ENCODE measurements around the gene ADARB2. TPM values are rescaled to one million over a fixed set of nuclear protein-coding genes. Genes with fewer than 3 reads are reported as not detected.

ADARB2 gene
- total and polyA plus RNA-seq, 2 donors (not counting 1 experiment from before 2014, with no cell fraction given): not detected

DNA sequence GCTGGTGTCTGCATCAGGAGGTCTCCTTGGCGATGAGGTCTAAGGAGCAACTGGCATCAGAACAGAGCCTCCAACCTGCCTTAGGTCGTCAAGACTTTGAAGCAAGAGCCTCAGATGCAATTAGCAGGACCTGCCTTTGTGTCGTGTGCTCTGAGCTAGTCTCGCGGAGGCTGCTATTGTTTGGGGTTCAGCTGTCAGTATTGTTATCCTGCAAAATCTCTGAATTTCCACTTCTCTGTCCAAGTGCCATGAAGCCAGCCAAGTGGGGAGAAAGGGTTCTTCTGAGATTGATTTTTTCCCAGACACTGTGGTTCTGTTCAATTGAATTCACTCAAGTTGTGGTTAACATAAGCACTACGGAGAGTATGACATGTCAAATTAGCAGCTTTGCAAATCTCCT is 78.7 kb downstream of the ADARB2 start:
- no peak overlapping the region for H3K27ac ChIP-seq (ENCODE audit: insufficient read depth, low read length)
- no peaks in the 10 kb centered on the region for H3K9me3 ChIP-seq (ENCODE audit: control insufficient read depth, insufficient read depth, low read depth, low read length)
- H3K4me2 ChIP-seq (ENCODE audit: extremely low read depth, insufficient read depth, low read length): no peak overlapping the region
- DNase-seq (ENCODE audit: low read depth in 2 of 2): no peak
- H3K79me2 ChIP-seq (ENCODE audit: control insufficient read depth, insufficient read depth, low read length): no peaks in the 10 kb centered on the region
- no peak for TF ChIP-seq EZH2 (IDR thresholded peaks at IDR 0.05; ENCODE audit: low read length, missing control alignments)
- TF ChIP-seq, protein P1, sequence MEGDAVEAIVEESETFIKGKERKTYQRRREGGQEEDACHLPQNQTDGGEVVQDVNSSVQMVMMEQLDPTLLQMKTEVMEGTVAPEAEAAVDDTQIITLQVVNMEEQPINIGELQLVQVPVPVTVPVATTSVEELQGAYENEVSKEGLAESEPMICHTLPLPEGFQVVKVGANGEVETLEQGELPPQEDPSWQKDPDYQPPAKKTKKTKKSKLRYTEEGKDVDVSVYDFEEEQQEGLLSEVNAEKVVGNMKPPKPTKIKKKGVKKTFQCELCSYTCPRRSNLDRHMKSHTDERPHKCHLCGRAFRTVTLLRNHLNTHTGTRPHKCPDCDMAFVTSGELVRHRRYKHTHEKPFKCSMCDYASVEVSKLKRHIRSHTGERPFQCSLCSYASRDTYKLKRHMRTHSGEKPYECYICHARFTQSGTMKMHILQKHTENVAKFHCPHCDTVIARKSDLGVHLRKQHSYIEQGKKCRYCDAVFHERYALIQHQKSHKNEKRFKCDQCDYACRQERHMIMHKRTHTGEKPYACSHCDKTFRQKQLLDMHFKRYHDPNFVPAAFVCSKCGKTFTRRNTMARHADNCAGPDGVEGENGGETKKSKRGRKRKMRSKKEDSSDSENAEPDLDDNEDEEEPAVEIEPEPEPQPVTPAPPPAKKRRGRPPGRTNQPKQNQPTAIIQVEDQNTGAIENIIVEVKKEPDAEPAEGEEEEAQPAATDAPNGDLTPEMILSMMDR (conservative IDR thresholded peaks at IDR 0.05 in 1 of 2, IDR thresholded peaks at IDR 0.05 in 1 of 2; ENCODE audit: low read depth in 1 of 2, low read length in 2 of 2): no peak
- no peaks in the 10 kb centered on the region for H4K20me1 ChIP-seq (ENCODE audit: control insufficient read depth, extremely low read depth, insufficient read depth, low read length)
- no peaks in the 10 kb centered on the region for H3K36me3 ChIP-seq (ENCODE audit: control insufficient read depth, insufficient read depth, low read length)
- no peaks in the 10 kb centered on the region for H3K27me3 ChIP-seq (ENCODE audit: control insufficient read depth, insufficient read depth, low read length)
- H3K4me1 ChIP-seq (ENCODE audit: control insufficient read depth, extremely low read depth, insufficient read depth, low read length): no peaks in the 10 kb centered on the region
- H3K9ac ChIP-seq (ENCODE audit: insufficient read depth, low read length): no peak overlapping the region
- H3K4me3 ChIP-seq (replicated peaks in 1 of 4; ENCODE audit: control extremely low read depth in 1 of 4, insufficient read depth in 1 of 4, low read depth in 3 of 4, low read length in 4 of 4): no peak overlapping the region
- no peak overlapping the region for H2AFZ ChIP-seq (ENCODE audit: low read length)

GRCh38 chr10:1657479-1657878 is 79.8 kb downstream of the ADARB2 start:
- H3K27ac ChIP-seq (ENCODE audit: insufficient read depth, low read length): no peak overlapping the region
- no peaks in the 10 kb centered on the region for H3K27me3 ChIP-seq (ENCODE audit: control insufficient read depth, insufficient read depth, low read length)
- no peak overlapping the region for H3K4me2 ChIP-seq (ENCODE audit: extremely low read depth, insufficient read depth, low read length)
- H3K9ac ChIP-seq (ENCODE audit: insufficient read depth, low read length): no peak overlapping the region
- H3K4me1 ChIP-seq (ENCODE audit: control insufficient read depth, extremely low read depth, insufficient read depth, low read length): no peaks in the 10 kb centered on the region
- H3K9me3 ChIP-seq (ENCODE audit: control insufficient read depth, insufficient read depth, low read depth, low read length): no peaks in the 10 kb centered on the region
- DNase-seq (ENCODE audit: low read depth in 2 of 2): no peak
- H4K20me1 ChIP-seq (ENCODE audit: control insufficient read depth, extremely low read depth, insufficient read depth, low read length): no peaks in the 10 kb centered on the region
- H3K4me3 ChIP-seq (replicated peaks in 1 of 4; ENCODE audit: control extremely low read depth in 1 of 4, insufficient read depth in 1 of 4, low read depth in 3 of 4, low read length in 4 of 4): no peak overlapping the region
- H3K79me2 ChIP-seq (ENCODE audit: control insufficient read depth, insufficient read depth, low read length): no peaks in the 10 kb centered on the region
- no peaks in the 10 kb centered on the region for H3K36me3 ChIP-seq (ENCODE audit: control insufficient read depth, insufficient read depth, low read length)
- TF ChIP-seq, protein P1 (conservative IDR thresholded peaks at IDR 0.05 in 1 of 2, IDR thresholded peaks at IDR 0.05 in 1 of 2; ENCODE audit: low read depth in 1 of 2, low read length in 2 of 2): no peak
- TF ChIP-seq EZH2 (IDR thresholded peaks at IDR 0.05; ENCODE audit: low read length, missing control alignments): no peak
- no peak overlapping the region for H2AFZ ChIP-seq (ENCODE audit: low read length)

- no peak overlapping the region for H3K4me2 ChIP-seq (ENCODE audit: extremely low read depth, insufficient read depth, low read length)
- H3K27me3 ChIP-seq (ENCODE audit: control insufficient read depth, insufficient read depth, low read length): no peaks in the 10 kb centered on the region
- no peak overlapping the region for H3K27ac ChIP-seq (ENCODE audit: insufficient read depth, low read length)
- no peaks in the 10 kb centered on the region for H3K9me3 ChIP-seq (ENCODE audit: control insufficient read depth, insufficient read depth, low read depth, low read length)
- no peak overlapping the region for H2AFZ ChIP-seq (ENCODE audit: low read length)
- no peak overlapping the region for H3K9ac ChIP-seq (ENCODE audit: insufficient read depth, low read length)
- no peaks in the 10 kb centered on the region for H3K79me2 ChIP-seq (ENCODE audit: control insufficient read depth, insufficient read depth, low read length)
- TF ChIP-seq, protein P1 (conservative IDR thresholded peaks at IDR 0.05 in 1 of 2, IDR thresholded peaks at IDR 0.05 in 1 of 2; ENCODE audit: low read depth in 1 of 2, low read length in 2 of 2): no peak
- no peak for TF ChIP-seq EZH2 (IDR thresholded peaks at IDR 0.05; ENCODE audit: low read length, missing control alignments)
- H3K36me3 ChIP-seq (ENCODE audit: control insufficient read depth, insufficient read depth, low read length): no peaks in the 10 kb centered on the region
- no peaks in the 10 kb centered on the region for H3K4me1 ChIP-seq (ENCODE audit: control insufficient read depth, extremely low read depth, insufficient read depth, low read length)
- DNase-seq (ENCODE audit: low read depth in 2 of 2): no peak
- H4K20me1 ChIP-seq (ENCODE audit: control insufficient read depth, extremely low read depth, insufficient read depth, low read length): no peaks in the 10 kb centered on the region
- H3K4me3 ChIP-seq (replicated peaks in 1 of 4; ENCODE audit: control extremely low read depth in 1 of 4, insufficient read depth in 1 of 4, low read depth in 3 of 4, low read length in 4 of 4): no peak overlapping the region
Measured at GRCh38 chr10:1655367-1655766, 82.0 kb downstream of the ADARB2 start.
